GM13976 (cell line): ENCODE results near the gene TRPM2.

Experiments
- DNase-seq: peaks from one replicate; pipeline ENCODE4 v3.0.0; 2012; ENCODE audit warnings: low spot score
- CTCF ChIP-seq: IDR thresholded peaks from 2 replicates; pipeline ENCODE4 v1.5.1; 2012; ENCODE audit warnings: borderline replicate concordance, mild to moderate bottlenecking; ENCODE audit not compliant: insufficient read depth; ENCODE audit errors: extremely low read depth, missing control alignments, control extremely low read depth
- in situ Hi-C: fragments of 300-500 bp; cut with MboI; formaldehyde crosslinking; loops from one replicate; pipeline ENCODE4 v1.12.0; 2022; ENCODE audit warnings: low sequenced_read_pairs, mixed read lengths, inconsistent platforms; ENCODE audit not compliant: unreplicated experiment

The TRPM2 gene

GRCh38 chr21:44331209-44331608 is 22.2 kb upstream of the TRPM2 start:
- no peak for TF ChIP-seq CTCF
- in situ Hi-C loops = no loop called here
- DNase-seq = no peak

- no peak for TF ChIP-seq CTCF
- in situ Hi-C loops = no loop called here
- no peak for DNase-seq
Observed at GRCh38 chr21:44331650-44332307, 21.6 kb upstream of the TRPM2 start.

GRCh38 chr21:44332383-44332782 is 21.0 kb upstream of the TRPM2 start:
- no peak for DNase-seq
- in situ Hi-C loops = no loop called here
- TF ChIP-seq CTCF = no peak

- no peak for TF ChIP-seq CTCF
- DNase-seq = no peak
- in situ Hi-C loops = no loop called here
Observed at GRCh38 chr21:44332965-44333364, 20.5 kb upstream of the TRPM2 start.

GRCh38 chr21:44333509-44334328 is 19.7 kb upstream of the TRPM2 start:
- in situ Hi-C loops = no loop called here

More at GRCh38 chr21:44333509-44334328, 19.7 kb upstream of the TRPM2 start:
- no peak for DNase-seq
- no peak for TF ChIP-seq CTCF
